ENCODE measurements around the gene CCL23.
"Not testable (repeated sequence)": the region's sequence is repeated elsewhere in the genome, so short reads cannot be mapped to it uniquely, and the experiment has no call there.

The CCL23 gene

GRCh38 chr17:36002631-36003030 is 15.1 kb downstream of the CCL23 start:
- DNase-seq: no peak

DNA sequence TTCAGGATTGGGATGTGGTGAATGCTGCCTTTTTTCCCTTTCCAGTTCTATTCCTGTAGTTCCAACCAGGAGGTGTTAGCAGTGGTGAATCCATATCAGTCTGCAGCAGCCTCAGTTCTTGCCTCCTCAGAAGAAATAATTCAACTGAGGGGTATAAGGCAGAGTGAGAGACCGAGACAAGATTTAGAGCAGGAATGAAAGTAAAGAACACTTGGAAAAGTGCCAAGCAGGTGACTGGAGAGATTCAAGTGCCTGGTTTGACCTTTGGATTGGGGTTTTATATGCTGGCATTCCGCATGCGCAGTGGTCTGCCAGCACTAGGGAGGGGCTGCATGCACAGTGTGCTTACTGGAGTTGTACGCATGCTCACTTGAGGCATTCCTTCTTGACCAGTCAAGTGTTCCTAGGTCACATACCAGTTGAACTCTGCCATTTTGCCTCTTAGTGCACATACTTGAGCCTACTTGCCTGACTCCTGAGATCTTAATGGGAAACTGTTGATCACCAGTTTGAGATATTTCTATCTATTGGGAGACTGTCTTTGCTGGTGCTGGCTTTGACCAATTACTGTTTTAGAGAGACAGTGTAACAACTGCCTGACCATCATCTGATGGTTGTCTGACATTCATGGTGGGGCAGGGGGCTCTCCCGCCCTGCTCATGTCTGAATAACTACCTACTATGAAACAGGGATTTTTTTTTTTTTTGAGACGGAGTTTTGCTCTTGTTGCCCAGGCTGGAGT is 15.7 kb downstream of the CCL23 start:
- no peak for DNase-seq

DNA sequence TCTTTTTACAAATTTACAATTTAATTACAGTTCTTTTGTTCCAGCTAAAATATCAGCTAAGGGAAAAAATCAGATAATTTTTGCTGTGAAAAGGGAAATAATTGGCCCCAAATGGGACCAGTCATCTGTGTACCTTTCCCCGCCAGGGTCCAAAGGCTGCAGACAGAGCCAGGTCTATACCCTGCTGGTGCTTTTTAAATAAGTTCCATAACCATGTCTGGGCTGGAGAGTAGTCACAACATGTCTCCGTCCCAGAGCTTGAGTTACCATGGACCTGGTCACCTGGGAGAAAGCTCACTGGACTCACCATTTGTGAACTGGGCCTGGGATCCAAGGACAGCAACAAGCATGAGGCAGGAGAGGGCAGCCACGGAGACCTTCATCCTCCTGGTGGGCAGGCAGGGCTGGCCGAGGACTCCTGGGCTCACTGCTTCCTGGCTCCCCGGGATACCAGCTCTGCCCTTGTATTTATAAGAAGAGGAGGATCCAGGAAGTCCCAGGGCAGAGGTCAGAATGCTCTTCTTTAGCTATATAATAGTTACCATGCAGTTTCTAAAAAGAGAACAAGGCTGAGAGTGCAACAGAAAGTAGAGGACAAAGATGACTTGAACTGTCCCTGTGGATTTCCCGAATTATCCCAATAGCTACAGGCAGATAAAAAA is 16.5 kb downstream of the CCL23 start, which contains the start of gene CCL15:
TSS of gene CCL15 (minus strand) at position 444 of the 662 bp plus-strand sequence. CDS start at position 383, 61 bp downstream.
- DNase-seq: no peak

DNA sequence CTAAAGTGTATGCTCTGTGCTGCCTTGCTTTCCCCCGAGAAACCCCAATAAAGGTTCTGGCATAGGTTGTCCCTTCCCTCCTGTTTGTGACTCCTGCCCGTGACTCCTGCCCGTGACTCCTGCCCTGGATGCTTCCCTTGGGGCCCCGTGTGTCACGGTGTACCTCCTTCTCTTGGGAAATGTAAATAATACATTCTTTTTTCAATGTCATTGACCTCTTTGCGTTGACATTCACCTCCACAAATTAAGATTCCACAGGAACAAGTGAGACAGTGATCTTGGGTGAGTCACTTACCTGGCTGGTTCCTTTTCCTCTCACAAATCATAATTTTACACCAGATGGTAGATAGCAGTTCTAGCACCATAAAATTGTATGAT is 17.1 kb downstream of the CCL23 start:
- DNase-seq: no peak

DNA sequence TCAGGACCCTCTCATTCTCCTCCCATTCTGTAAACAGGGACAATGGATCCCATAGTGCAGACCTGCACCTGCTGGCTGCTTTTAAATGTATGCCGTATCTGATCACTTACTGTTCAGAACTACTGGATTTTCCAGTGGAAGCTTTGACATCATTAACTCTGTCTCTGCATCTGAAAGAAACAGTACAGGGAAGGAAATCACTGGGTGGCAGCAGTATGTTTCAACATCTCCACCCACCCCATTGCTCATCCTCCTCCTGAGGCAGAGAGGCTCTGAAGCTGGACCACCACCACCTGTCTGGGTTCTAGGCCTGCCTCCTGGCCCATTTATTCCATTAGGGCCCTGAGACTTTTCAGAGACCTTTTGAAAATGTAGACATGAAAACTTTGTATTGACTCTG is 19.0 kb downstream of the CCL23 start:
- no peak for DNase-seq

- no peak for DNase-seq
These were observed 19.7 kb downstream of the CCL23 start for GRCh38 chr17:35998018-35998545.

DNA sequence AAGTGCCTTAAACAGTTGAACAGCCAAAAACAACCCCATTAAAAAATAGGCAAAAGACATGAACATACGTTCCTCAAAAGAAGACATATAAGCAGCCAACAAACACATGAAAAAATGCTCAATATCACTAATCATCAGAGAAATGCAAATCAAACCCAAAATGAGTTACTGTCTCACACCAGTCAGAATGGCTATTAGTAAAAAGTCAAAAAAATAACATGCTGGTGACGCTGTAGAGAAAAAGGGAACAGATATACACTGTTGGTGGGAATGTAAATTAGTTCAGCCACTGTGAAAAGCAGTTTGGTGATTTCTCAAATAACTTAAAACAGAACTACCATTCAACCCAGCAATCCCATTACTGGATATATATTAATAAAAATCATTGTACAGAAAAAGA is 22.4 kb downstream of the CCL23 start:
- DNase-seq: not testable (repeated sequence)

DNA sequence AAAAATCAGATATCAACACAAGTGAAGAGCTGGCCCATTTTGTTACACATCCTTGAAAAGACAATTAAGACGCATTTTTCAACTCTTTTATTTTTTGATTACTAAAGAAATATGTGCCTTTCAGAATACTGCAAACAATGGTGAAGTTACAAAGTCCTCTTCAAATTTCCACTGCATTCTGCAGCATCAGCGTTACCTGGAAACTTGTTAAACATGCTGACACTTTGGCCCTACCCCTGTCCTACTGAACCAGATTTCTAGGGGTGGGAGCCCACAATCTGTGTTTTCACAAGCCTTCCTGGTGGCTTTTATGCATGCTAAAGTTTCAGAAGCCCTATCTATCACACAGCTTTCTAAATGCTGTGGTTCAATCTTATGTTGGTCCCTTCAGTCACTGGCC is 26.7 kb downstream of the CCL23 start:
- DNase-seq: no peak

GRCh38 chr17:35988164-35988563 is 29.6 kb downstream of the CCL23 start:
- no peak for DNase-seq

GRCh38 chr17:35986643-35987042 is 31.1 kb downstream of the CCL23 start, which contains the start of gene CCL14:
CCL14 (minus strand) TSS chr17:35986729; CDS start chr17:35986649, 80 bp downstream.
- DNase-seq: no peak

DNA sequence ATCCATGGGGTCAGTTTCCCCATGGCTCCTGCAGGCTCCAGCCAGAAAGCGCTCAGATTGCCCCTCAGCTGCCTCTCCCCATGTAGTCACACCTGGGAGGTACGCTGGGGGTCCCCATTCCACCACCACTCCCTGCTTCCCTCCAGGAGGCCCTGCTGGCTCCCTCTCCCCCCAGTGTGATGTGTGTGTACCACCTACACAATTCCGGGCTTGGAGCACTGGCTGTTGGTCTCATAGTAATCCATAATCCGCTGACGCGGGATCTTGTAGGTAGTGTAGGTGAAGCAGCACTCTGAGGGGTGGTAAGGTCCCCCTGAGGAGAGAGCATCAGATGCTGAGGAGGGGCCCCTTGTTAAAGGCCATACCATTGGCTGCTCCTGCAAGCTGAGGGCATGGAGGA is 33.6 kb downstream of the CCL23 start:
- DNase-seq: no peak

- DNase-seq: no peak
These were observed 35.2 kb downstream of the CCL23 start for GRCh38 chr17:35982409-35983191.

- no peak for DNase-seq
These were observed 35.9 kb downstream of the CCL23 start for GRCh38 chr17:35981908-35982330.

DNA sequence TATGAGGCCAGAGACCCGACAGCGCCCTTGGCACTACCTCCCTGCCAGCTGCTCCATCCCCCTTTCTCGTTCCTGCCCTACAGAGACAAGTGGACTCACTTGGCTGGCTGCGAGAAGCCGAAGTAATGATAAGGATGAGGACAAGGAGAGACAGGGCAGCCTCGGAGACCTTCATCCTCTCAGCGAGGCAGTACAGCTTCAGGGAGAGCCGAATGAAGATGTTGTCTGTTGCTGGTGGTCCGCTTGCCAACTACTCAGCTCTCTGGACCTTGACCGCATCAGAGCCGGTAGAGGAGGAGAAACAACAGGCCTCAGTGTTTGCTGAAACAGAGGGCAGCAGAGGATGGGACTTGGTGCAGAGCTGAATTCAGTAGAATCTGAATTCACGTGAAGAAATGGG is 36.5 kb downstream of the CCL23 start, which contains the start of gene CCL16:
TSS of gene CCL16 (minus strand) at position 252 of the 400 bp plus-strand sequence. CDS start at position 175, 77 bp downstream.
- no peak for DNase-seq

- DNase-seq: no peak
These were observed 39.4 kb downstream of the CCL23 start for GRCh38 chr17:35978346-35978745.

GRCh38 chr17:35977509-35977908 is 40.3 kb downstream of the CCL23 start:
- DNase-seq: no peak

- DNase-seq: no peak
These were observed 44.2 kb downstream of the CCL23 start for GRCh38 chr17:35973333-35974260.

GRCh38 chr17:35972945-35973332 is 44.8 kb downstream of the CCL23 start:
- DNase-seq: no peak

GRCh38 chr17:35972535-35972934 is 45.2 kb downstream of the CCL23 start:
- DNase-seq: no peak

- no peak for DNase-seq
These were observed 45.7 kb downstream of the CCL23 start for GRCh38 chr17:35972066-35972465.

GRCh38 chr17:35969558-35970380 is 48.0 kb downstream of the CCL23 start:
- peak; percentile 44 to 77 for DNase-seq

Measured in NCI-H1930 (cell line).